ENCODE measurements around the gene CTRL.

Gene CTRL

DNA sequence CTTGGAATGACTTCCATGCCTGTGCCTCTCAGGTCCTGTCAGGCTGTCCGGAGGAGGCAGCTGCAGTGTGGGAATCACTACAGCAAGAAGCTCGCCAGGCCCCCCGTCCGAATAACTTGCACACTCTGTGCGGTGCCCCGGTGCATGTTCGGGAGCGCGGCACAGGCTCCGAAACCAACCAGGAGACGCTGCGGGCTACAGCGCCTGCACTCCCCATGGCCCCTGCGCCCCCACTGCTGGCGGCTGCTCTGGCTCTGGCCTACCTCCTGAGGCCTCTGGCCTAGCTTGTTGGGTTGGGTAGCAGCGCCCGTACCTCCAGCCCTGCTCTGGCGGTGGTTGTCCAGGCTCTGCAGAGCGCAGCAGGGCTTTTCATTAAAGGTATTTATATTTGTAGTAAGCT, 45.7 kb downstream of the CTRL start:
- no peak for DNase-seq

DNA sequence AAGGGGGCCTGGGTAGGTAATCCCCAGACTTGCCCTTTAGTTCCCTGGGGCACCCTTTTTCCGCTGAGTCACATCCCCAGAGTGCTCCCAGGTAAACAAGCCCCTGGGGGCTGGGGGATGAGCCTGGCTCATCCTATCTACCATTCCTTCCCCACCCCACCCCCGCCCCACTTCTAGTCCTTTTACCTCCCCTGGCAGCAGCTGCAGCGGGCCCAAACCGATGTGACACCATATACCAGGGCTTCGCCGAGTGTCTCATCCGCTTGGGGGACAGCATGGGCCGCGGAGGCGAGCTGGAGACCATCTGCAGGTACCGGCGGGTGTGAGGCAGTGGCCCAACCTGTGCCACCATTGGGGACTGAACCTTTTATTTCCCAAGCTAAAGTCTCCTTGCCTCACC, 46.1 kb downstream of the CTRL start:
- DNase-seq, result no peak

DNA sequence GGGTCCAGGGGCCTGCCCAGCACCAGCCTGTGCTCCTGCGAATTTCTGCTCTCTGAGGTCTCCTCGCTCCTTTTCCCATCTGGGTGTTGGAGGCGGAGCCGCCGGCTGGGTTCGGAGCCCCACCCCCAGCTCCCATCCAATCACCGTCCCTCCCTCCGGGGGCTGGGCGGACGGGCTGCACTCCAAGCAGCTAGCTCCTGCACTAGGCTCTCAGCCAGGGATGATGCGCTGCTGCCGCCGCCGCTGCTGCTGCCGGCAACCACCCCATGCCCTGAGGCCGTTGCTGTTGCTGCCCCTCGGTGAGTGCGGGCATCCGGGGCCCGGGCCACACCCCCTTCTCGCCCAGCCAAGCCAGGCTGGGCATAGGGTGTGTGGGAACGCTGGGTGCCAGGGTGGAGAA, 47.0 kb downstream of the CTRL start, which contains the start of gene NRN1L:
TSS of gene NRN1L (plus strand) at position 202 of the 400 bp plus-strand sequence. CDS start at position 221, 19 bp downstream.
- DNase-seq, result peak; percentile 2 to 41

DNA sequence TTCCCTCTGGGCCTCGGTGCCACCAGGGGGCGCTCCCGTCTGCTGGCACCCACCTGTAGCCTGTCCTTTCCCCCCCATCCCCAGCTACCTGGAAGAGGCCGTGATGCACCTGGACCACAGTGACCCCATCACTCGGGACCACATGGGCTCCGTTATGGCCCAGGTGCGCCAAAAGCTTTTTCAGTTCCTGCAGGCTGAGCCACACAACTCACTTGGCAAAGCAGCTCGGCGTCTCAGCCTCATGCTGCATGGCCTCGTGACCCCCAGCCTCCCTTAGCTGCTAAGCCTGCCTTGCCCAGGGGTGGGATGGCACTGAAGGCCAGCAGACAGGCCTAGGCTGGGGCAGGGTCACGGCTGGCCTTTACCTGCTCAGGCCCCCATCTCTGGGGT, 47.8 kb downstream of the CTRL start:
- peak in 1 of 2 experiments; percentile 47 for DNase-seq

DNA sequence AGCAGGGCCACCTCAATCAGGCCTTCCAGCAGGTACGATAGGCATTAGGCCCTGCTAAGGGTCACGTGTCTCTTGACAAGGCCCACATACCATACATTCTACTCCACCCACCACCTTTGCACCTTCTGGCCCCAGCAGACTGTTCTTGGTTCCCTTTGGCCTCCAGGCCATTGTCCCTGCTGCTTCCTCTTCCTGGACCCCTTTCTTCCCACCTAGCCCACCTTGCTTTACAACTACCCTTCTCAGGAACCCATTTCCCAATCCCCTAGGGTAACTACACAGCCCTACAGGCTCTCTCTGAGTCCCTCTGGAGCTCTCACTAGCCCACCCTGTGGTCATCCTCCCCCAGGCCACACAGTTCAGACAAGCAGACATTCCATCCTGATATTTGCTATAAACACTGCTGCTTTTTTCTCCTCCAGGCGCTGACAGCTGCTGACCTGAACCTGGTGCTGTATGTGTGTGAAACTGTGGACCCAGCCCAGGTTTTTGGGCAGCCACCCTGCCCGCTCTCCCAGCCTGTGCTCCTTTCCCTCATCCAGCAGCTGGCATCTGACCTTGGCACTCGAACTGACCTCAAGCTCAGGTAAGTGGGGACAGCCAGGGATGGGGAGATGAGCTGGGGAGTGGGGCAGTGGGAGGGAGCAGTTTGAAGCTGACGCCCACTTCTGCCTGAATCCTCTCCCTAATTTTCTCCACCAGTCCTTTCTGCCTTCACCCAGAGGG, 48.4 kb downstream of the CTRL start:
- DNase-seq, result no peak

DNA sequence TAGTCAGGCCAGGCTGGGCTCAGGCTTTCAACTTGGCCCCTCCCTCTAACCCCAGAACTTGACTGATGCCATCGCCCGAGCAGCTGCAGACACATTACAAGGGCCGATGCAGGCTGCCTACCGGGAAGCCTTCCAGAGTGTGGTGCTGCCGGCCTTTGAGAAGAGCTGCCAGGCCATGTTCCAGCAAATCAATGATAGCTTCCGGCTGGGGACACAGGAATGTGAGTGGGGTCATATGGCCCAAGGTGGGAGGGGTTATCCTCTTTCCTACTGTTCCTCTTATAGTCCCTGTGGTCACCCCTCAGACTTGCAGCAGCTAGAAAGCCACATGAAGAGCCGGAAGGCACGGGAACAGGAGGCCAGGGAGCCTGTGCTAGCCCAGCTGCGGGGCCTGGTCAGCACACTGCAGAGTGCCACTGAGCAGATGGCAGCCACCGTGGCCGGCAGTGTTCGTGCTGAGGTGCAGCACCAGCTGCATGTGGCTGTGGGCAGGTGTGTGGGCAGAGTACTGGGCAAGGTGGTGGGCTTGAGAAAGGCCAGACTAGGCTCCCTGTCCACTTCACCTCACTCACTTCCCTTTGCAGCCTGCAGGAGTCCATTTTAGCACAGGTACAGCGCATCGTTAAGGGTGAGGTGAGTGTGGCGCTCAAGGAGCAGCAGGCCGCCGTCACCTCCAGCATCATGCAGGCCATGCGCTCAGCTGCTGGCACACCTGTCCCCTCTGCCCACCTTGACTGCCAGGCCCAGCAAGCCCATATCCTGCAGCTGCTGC, 49.1 kb downstream of the CTRL start:
- DNase-seq, result no peak

DNA sequence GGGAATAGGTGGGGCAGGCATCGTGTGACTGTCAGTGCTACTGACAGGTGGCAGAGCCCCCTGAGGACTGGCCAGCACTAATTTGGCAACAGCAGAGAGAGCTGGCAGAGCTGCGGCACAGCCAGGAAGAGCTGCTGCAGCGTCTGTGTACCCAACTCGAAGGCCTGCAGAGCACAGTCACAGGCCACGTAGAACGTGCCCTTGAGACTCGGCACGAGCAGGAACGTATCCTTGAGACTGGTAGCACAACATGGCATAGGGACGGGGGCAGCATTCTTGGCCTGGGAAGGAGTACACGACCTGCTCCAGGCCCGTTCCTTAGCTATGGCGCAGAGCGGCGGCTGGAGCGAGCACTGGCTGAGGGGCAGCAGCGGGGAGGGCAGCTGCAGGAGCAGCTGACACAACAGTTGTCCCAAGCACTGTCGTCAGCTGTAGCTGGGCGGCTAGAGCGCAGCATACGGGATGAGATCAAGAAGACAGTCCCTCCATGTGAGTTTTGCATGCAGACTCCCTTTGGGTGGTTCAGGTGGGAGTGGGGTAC, 50.0 kb downstream of the CTRL start:
- DNase-seq, result no peak

DNA sequence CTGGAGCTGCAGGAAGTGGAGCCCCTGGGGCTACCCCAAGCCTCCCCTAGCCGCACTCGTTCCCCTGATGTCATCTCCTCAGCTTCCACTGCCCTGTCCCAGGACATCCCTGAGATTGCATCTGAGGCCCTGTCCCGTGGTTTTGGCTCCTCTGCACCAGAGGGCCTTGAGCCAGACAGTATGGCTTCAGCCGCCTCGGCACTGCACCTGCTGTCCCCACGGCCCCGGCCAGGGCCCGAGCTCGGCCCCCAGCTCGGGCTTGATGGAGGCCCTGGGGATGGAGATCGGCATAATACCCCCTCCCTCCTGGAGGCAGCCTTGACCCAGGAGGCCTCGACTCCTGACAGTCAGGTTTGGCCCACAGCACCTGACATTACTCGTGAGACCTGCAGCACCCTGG, 51.1 kb downstream of the CTRL start:
- DNase-seq, result no peak

DNA sequence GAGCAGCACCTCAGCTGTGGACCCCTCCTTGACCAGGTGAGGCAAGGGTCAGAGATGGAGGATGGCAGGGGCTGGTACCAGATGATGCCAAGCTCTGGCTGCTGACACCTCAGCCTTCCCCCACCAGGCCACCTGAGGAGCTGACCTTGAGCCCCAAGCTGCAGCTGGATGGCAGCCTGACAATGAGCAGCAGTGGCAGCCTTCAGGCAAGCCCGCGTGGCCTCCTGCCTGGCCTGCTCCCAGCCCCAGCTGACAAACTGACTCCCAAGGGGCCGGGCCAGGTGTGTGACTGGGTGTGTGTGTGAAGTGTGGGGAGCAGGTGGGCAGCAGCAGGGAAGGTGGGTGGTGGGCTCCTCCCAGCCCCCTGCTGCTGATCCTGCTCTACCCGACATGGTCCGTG, 51.7 kb downstream of the CTRL start:
- no peak for DNase-seq

Data from NCI-H526 (cell line).